Measurements from ENCODE around the gene PDE11A.

- peak in 2 of 6 experiments; percentile 10 to 53 for TF ChIP-seq CTCF (IDR thresholded peaks at IDR 0.05)
- no peak for TF ChIP-seq POLR2A (IDR thresholded peaks at IDR 0.05)
Measured at GRCh38 chr2:177692783-177693269, 379.8 kb downstream of the PDE11A start.

Data from esophagus squamous epithelium (tissue), 4 donors.